BE2C (cell line): ENCODE data around the gene TRIM27.

Experiments
- DNase-seq: peaks from one replicate; pipeline ENCODE4 v3.0.0-alpha.2; 2020
- H3K27me3 ChIP-seq: fragments of 250-450 bp; sonication (Bioruptor Pico); 2 replicates; pipeline ENCODE4 v1.5.1; 2020; ENCODE audit warnings: mild to moderate bottlenecking
- H3K36me3 ChIP-seq: fragments of 250-450 bp; sonication (Bioruptor Pico); 2 replicates; pipeline ENCODE4 v1.5.1; 2020; ENCODE audit warnings: mild to moderate bottlenecking
- H3K4me1 ChIP-seq: fragments of 250-450 bp; sonication (Bioruptor Pico); 2 replicates; pipeline ENCODE4 v1.5.1; 2020
- H3K4me3 ChIP-seq: 2 replicates; pipeline ENCODE4 v1.5.1; 2011; ENCODE audit warnings: low read depth, low read length
- H3K9me3 ChIP-seq: fragments of 250-450 bp; sonication (Bioruptor Pico); 2 replicates; pipeline ENCODE4 v1.5.1; 2020
- CTCF ChIP-seq: IDR thresholded peaks from 2 replicates; pipeline ENCODE4 v1.5.1; 2012; ENCODE audit warnings: mild to moderate bottlenecking, low read depth, low read length

The TRIM27 gene

GRCh38 chr6:28887796-28888496, 35.8 kb downstream of the TRIM27 start:
- H3K9me3 ChIP-seq: no peaks in the 10 kb centered on the region; the same call in 1 of the 2 replicates
- no peak overlapping the region for H3K4me3 ChIP-seq
- H3K36me3 ChIP-seq: no peaks in the 10 kb centered on the region
- DNase-seq: no peak
- H3K27me3 ChIP-seq: no peaks in the 10 kb centered on the region
- no peaks in the 10 kb centered on the region for H3K4me1 ChIP-seq
- no peak for TF ChIP-seq CTCF

- H3K36me3 ChIP-seq: no peaks in the 10 kb centered on the region
- no peak for DNase-seq
- no peaks in the 10 kb centered on the region for H3K4me1 ChIP-seq
- no peaks in the 10 kb centered on the region for H3K27me3 ChIP-seq
- no peak for TF ChIP-seq CTCF
- no peak overlapping the region for H3K4me3 ChIP-seq
- no peaks in the 10 kb centered on the region; the same call in 1 of the 2 replicates for H3K9me3 ChIP-seq
Measured at GRCh38 chr6:28886079-28886439, 37.7 kb downstream of the TRIM27 start.

- TF ChIP-seq CTCF: no peak
- H3K4me3 ChIP-seq: no peak overlapping the region
- no peak for DNase-seq
- H3K4me1 ChIP-seq: no peaks in the 10 kb centered on the region
- no peaks in the 10 kb centered on the region; the same call in 1 of the 2 replicates for H3K9me3 ChIP-seq
- H3K27me3 ChIP-seq: no peaks in the 10 kb centered on the region
- no peaks in the 10 kb centered on the region for H3K36me3 ChIP-seq
Measured at GRCh38 chr6:28884423-28885131, 39.2 kb downstream of the TRIM27 start.

- peak; percentile 70 for DNase-seq
Measured at GRCh38 chr6:28880894-28881780, 42.6 kb downstream of the TRIM27 start.

GRCh38 chr6:28880519-28880893, 43.3 kb downstream of the TRIM27 start:
- peak overlapping the region; percentile 99 for H3K4me3 ChIP-seq
- no peaks in the 10 kb centered on the region for H3K4me1 ChIP-seq
- H3K27me3 ChIP-seq: no peaks in the 10 kb centered on the region
- DNase-seq: no peak
- H3K9me3 ChIP-seq: no peaks in the 10 kb centered on the region; the same call in 1 of the 2 replicates
- no peaks in the 10 kb centered on the region for H3K36me3 ChIP-seq
- no peak for TF ChIP-seq CTCF

More at GRCh38 chr6:28880894-28881780, 42.6 kb downstream of the TRIM27 start:
- no peaks in the 10 kb centered on the region for H3K27me3 ChIP-seq
- H3K4me1 ChIP-seq: no peaks in the 10 kb centered on the region
- H3K36me3 ChIP-seq: no peaks in the 10 kb centered on the region
- TF ChIP-seq CTCF: no peak
- H3K4me3 ChIP-seq: peak overlapping the region; percentile 99
- H3K9me3 ChIP-seq: no peaks in the 10 kb centered on the region; the same call in 1 of the 2 replicates
